ENCODE results near the gene PPP3R2. TPM values are rescaled to one million over a fixed set of nuclear protein-coding genes. Genes with fewer than 3 reads are reported as not detected.
"Not testable (repeated sequence)": the region's sequence is repeated elsewhere in the genome, so short reads cannot be mapped to it uniquely, and the experiment has no call there.

Gene PPP3R2
- total and polyA plus RNA-seq, 3 donors from 2014 or later, result 18.0 to 241 (median 22.8) TPM

GRCh38 chr9:101591787-101592446, 2.9 kb downstream of the PPP3R2 start:
- no peak for TF ChIP-seq POLR2A (IDR thresholded peaks at IDR 0.05)
- TF ChIP-seq, protein P1, sequence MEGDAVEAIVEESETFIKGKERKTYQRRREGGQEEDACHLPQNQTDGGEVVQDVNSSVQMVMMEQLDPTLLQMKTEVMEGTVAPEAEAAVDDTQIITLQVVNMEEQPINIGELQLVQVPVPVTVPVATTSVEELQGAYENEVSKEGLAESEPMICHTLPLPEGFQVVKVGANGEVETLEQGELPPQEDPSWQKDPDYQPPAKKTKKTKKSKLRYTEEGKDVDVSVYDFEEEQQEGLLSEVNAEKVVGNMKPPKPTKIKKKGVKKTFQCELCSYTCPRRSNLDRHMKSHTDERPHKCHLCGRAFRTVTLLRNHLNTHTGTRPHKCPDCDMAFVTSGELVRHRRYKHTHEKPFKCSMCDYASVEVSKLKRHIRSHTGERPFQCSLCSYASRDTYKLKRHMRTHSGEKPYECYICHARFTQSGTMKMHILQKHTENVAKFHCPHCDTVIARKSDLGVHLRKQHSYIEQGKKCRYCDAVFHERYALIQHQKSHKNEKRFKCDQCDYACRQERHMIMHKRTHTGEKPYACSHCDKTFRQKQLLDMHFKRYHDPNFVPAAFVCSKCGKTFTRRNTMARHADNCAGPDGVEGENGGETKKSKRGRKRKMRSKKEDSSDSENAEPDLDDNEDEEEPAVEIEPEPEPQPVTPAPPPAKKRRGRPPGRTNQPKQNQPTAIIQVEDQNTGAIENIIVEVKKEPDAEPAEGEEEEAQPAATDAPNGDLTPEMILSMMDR (IDR thresholded peaks at IDR 0.05), result no peak
- DNase-seq, result no peak
- H3K9me3 ChIP-seq, result no peaks in the 10 kb centered on the region
- intact Hi-C loops (cut with DNase I; ENCODE audit: low total_unique reads), result no loop called here
- H3K27ac ChIP-seq, result no peak overlapping the region
- no peaks in the 10 kb centered on the region for H3K27me3 ChIP-seq
- no peaks in the 10 kb centered on the region for H3K36me3 ChIP-seq (ENCODE audit: low read depth, missing control alignments)
- no peak overlapping the region for H3K4me3 ChIP-seq
- H3K4me1 ChIP-seq, result no peaks in the 10 kb centered on the region

DNA sequence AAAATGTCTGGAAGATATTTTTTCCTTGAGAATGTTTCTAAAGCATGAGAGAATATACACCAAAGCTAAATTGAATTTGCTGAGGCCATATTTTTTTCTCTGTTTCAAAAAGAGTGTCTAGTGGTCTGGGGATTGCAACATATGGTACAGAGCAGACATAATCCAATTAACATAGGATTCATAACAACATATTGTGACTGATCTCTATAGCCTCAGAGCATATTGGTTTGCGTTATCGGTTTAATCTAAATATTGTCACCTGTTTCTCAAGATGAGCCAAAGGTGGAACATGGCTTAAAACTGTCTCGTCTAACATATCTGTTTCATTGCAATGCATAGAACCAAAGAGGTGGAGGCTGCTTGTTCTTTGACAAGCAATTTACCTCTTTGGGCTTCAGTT, 3.9 kb downstream of the PPP3R2 start:
- Histone ChIP-seq H3K9me3 (no peaks in the 10 kb centered on the region), H3K27ac (no peak overlapping the region), H3K27me3 (no peaks in the 10 kb centered on the region), H3K36me3 (ENCODE audit: low read depth, missing control alignments) (no peaks in the 10 kb centered on the region), H3K4me3 (no peak overlapping the region), H3K4me1 (no peaks in the 10 kb centered on the region)
- intact Hi-C loops (cut with DNase I; ENCODE audit: low total_unique reads), result no loop called here
- no peak for DNase-seq
- WGBS, 2 donors, result 90 to 92% methylated on average over 3 of the region's 3 CpGs
- TF ChIP-seq POLR2A (IDR thresholded peaks at IDR 0.05), result no peak
- TF ChIP-seq, protein P1 (IDR thresholded peaks at IDR 0.05), result no peak

GRCh38 chr9:101590074-101590473, 4.7 kb downstream of the PPP3R2 start:
- H3K4me3 ChIP-seq; intact Hi-C loops (cut with DNase I; ENCODE audit: low total_unique reads); DNase-seq; H3K9me3 ChIP-seq; H3K36me3 ChIP-seq (ENCODE audit: low read depth, missing control alignments); H3K27ac ChIP-seq; H3K4me1 ChIP-seq; H3K27me3 ChIP-seq: not testable (repeated sequence)
- 92 to 97% methylated on average over 6 of the region's 6 CpGs for whole genome bisulfite sequencing, 2 donors

GRCh38 chr9:101587332-101588043, 7.3 kb downstream of the PPP3R2 start:
- Histone ChIP-seq H3K9me3 (no peaks in the 10 kb centered on the region), H3K27ac (no peak overlapping the region), H3K4me1 (no peaks in the 10 kb centered on the region), H3K36me3 (ENCODE audit: low read depth, missing control alignments) (no peaks in the 10 kb centered on the region), H3K4me3 (no peak overlapping the region), H3K27me3 (no peaks in the 10 kb centered on the region)
- DNase-seq, result no peak
- 90 to 91% methylated on average over 4 of the region's 4 CpGs for WGBS, 2 donors
- TF ChIP-seq POLR2A (IDR thresholded peaks at IDR 0.05), result no peak
- TF ChIP-seq, protein P1 (IDR thresholded peaks at IDR 0.05), result no peak
- intact Hi-C loops (cut with DNase I; ENCODE audit: low total_unique reads), result no loop called here

- intact Hi-C loops (cut with DNase I; ENCODE audit: low total_unique reads), result no loop called here
- H3K36me3 ChIP-seq (ENCODE audit: low read depth, missing control alignments), result no peaks in the 10 kb centered on the region
- H3K9me3 ChIP-seq, result no peaks in the 10 kb centered on the region
- no peak overlapping the region for H3K4me3 ChIP-seq
- 89 to 97% methylated on average over 5 of the region's 5 CpGs for WGBS, 2 donors
- H3K27ac ChIP-seq, result no peak overlapping the region
- TF ChIP-seq, protein P1 (IDR thresholded peaks at IDR 0.05), result no peak
- no peak for TF ChIP-seq POLR2A (IDR thresholded peaks at IDR 0.05)
- H3K27me3 ChIP-seq, result no peaks in the 10 kb centered on the region
- DNase-seq, result no peak
- H3K4me1 ChIP-seq, result no peaks in the 10 kb centered on the region
Observed at GRCh38 chr9:101586651-101587050, 8.1 kb downstream of the PPP3R2 start.
